HepG2 (cell line): ENCODE data around the gene ARHGAP9. TPM values are rescaled to one million over a fixed set of nuclear protein-coding genes. Genes with fewer than 3 reads are reported as not detected.
A peak's percentile ranks its signal among the peaks of the same experiment; 100 is the strongest.

Source experiments
- ATF2 ChIP-seq: sonication (generic); formaldehyde crosslinking; IDR thresholded peaks from 2 replicates; pipeline ENCODE4 v1.4.0; 2020; ENCODE audit warnings: missing genetic modification reagents
- ATF7 ChIP-seq, 2 experiments: fragments of 450-650 bp in 1 of 2; sonication (generic) in 1 of 2; formaldehyde crosslinking in 1 of 2; IDR thresholded peaks; 2 replicates each; pipeline versions ENCODE4 v1.4.0 to v1.6.1; 2016 to 2020; ENCODE audit warnings: antibody characterized with exemption in 1 of 2, mild to moderate bottlenecking in 1 of 2, missing genetic modification reagents in 1 of 2
- BCLAF1 ChIP-seq: fragments of 450-650 bp; IDR thresholded peaks from 2 replicates; pipeline ENCODE4 v1.6.1; 2017; ENCODE audit warnings: mild to moderate bottlenecking
- DPF2 ChIP-seq: sonication (generic); formaldehyde crosslinking; IDR thresholded peaks from 2 replicates; pipeline ENCODE4 v1.4.0; 2020; ENCODE audit warnings: mild to moderate bottlenecking, low read depth, missing genetic modification reagents, borderline replicate concordance
- DR1 ChIP-seq: sonication (generic); formaldehyde crosslinking; IDR thresholded peaks from 2 replicates; pipeline ENCODE4 v1.8.0; 2021; ENCODE audit warnings: mild to moderate bottlenecking, missing genetic modification reagents, inconsistent platforms
- E2F1 ChIP-seq: sonication (generic); formaldehyde crosslinking; IDR thresholded peaks from 2 replicates; pipeline ENCODE4 v1.5.0; 2020; ENCODE audit warnings: missing genetic modification reagents
- GATAD2A ChIP-seq: IDR thresholded peaks from 2 replicates; pipeline ENCODE4 v1.6.1; 2016
- HIVEP1 ChIP-seq: sonication (generic); formaldehyde crosslinking; IDR thresholded peaks from 2 replicates; pipeline ENCODE4 v1.4.0; 2020; ENCODE audit warnings: mild to moderate bottlenecking, missing genetic modification reagents
- KDM6A ChIP-seq: IDR thresholded peaks from 2 replicates; pipeline ENCODE4 v1.6.1; 2016; ENCODE audit warnings: low read depth
- LCORL ChIP-seq, 2 experiments: fragments of 450-650 bp in 1 of 2; sonication (generic) in 1 of 2; formaldehyde crosslinking in 1 of 2; IDR thresholded peaks; 2 replicates each; pipeline versions ENCODE4 v1.5.0 to v1.6.1; 2017 to 2020; ENCODE audit warnings: antibody characterized with exemption in 1 of 2, missing genetic modification reagents in 1 of 2
- MEF2D ChIP-seq: sonication (generic); formaldehyde crosslinking; IDR thresholded peaks from 2 replicates; pipeline ENCODE4 v1.5.1; 2020; ENCODE audit warnings: mild to moderate bottlenecking, missing genetic modification reagents
- MTA1 ChIP-seq: sonication (generic); formaldehyde crosslinking; IDR thresholded peaks from 2 replicates; pipeline ENCODE4 v1.4.0; 2020; ENCODE audit warnings: missing genetic modification reagents, mild to moderate bottlenecking, borderline replicate concordance
- PRMT3 ChIP-seq: sonication (generic); formaldehyde crosslinking; IDR thresholded peaks from 2 replicates; pipeline ENCODE4 v1.8.1; 2022; ENCODE audit warnings: low read depth, mild to moderate bottlenecking, moderate library complexity, missing genetic modification reagents, borderline replicate concordance
- RXRB ChIP-seq: IDR thresholded peaks from 2 replicates; pipeline ENCODE4 v1.6.1; 2016; ENCODE audit warnings: borderline replicate concordance, missing genetic modification reagents, missing compliant biosample characterization
- SSRP1 ChIP-seq: IDR thresholded peaks from 2 replicates; pipeline ENCODE4 v1.6.1; 2016; ENCODE audit warnings: control low read depth
- TMF1 ChIP-seq: sonication (generic); formaldehyde crosslinking; IDR thresholded peaks from 2 replicates; pipeline ENCODE4 v1.8.1; 2022; ENCODE audit warnings: low read depth, missing genetic modification reagents
- ZMYM4 ChIP-seq: sonication (generic); formaldehyde crosslinking; IDR thresholded peaks from 2 replicates; pipeline ENCODE4 v1.8.1; 2023; ENCODE audit warnings: mild to moderate bottlenecking, missing genetic modification reagents
- ZNF549 ChIP-seq: sonication (generic); formaldehyde crosslinking; IDR thresholded peaks from 2 replicates; pipeline ENCODE4 v1.5.0; 2020; ENCODE audit warnings: missing genetic modification reagents
- ZNF562 ChIP-seq: sonication (generic); formaldehyde crosslinking; IDR thresholded peaks from 2 replicates; pipeline ENCODE4 v1.8.0; 2022; ENCODE audit warnings: missing genetic modification reagents, borderline replicate concordance
- ZNF615 ChIP-seq: sonication (generic); formaldehyde crosslinking; IDR thresholded peaks from 2 replicates; pipeline ENCODE4 v1.5.0; 2020; ENCODE audit warnings: mild to moderate bottlenecking, missing genetic modification reagents, borderline replicate concordance
- ZNF792 ChIP-seq: IDR thresholded peaks from 2 replicates; pipeline ENCODE4 v1.6.1; 2016
- ZSCAN30 ChIP-seq: sonication (generic); formaldehyde crosslinking; IDR thresholded peaks from 2 replicates; pipeline ENCODE4 v1.5.0; 2020; ENCODE audit warnings: mild to moderate bottlenecking, missing genetic modification reagents
- polyA plus RNA-seq, 8 experiments: library from polyadenylated mRNA; depleted of rRNA in 3 of 8; stranded (reverse) in 7 of 8; unstranded in 1 of 8; fragments of >200 nt; fragmentation: Illumina TruSeq in 4 of 8; extraction: Trizol in 4 of 8; gene quantifications; 2 replicates each; pipeline versions ENCODE4 v1.2.1 to v1.2.3, GENCODE V29; 2011 to 2016; ENCODE audit warnings: low read depth in 4 of 8, missing spikeins in 1 of 8, mixed read lengths in 1 of 8; ENCODE audit not compliant: insufficient read depth in 1 of 8
- total RNA-seq, 5 experiments: library from RNA; depleted of rRNA; stranded (reverse); fragments of >200 nt; fragmentation: Illumina TruSeq; extraction: Trizol; gene quantifications; 2 replicates each; pipeline ENCODE4 v1.2.3, GENCODE V29; 2016; ENCODE audit warnings: low read depth in 1 of 5
- TF ChIP-seq, protein P1 (sequence below): sonication (generic); formaldehyde crosslinking; IDR thresholded peaks from 2 replicates; pipeline ENCODE4 v1.8.0; 2022; ENCODE audit warnings: low read depth, missing genetic modification reagents

Gene ARHGAP9
- total and polyA plus RNA-seq, 2 of the 13 experiments (the other 11 are each of a cell fraction or from before 2014, with no cell fraction given): 0.18 to 1.2 TPM

DNA sequence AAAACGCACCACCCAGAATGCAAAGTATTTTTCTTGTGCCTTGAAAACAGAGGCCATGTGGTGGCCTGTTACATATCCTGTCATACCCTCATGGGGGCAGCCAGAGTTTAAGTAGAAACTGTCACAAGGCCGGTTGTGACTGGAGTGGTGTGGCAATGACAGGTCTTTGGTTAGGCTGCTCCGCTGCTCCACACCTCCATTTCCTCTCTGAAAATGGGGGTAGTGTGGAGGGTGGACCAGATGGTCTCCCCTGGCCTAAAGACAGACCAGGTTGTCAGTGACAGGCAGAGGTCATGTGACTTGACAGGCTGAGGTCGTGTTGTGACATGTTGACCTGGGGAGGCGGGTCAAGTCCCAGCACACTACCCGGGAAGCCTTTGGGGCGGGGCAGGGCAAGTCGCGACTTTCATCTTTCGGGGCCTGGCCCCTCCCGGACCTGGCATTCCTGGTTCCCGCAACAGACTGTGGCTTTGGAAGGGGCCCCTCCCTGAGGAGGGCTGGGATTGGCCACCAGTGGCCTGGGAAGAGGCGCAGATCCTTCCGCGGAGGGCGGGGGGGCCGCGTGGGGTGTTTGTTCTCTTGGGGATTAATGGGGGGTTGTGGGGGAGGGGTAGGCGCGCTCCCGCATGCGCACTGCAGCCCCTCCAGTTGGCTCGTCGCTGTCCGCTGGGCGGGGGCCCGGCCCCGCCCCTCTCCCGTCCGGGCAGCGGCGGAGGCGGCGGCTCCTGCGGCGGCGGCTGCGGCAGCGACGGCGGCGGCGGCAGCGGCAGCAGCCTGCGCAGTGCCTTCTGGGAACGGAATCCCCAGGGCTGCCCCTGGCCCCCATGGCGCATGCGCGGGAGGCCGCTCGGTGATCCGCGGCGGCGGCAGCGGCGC, 42.6 kb upstream of the ARHGAP9 start, which contains the start of gene MBD6 (continued):
- TF ChIP-seq KDM6A (CRISPR knock-in tag) (0 out of 2 replicates have a peak, but pooled peaks have one; percentile 49), DR1 (CRISPR knock-in tag) (peak; percentile 35; the same call in 1 of the 2 replicates), ZNF549 (no peak), MEF2D (CRISPR knock-in tag) (peak; percentile 60; the same call in 1 of the 2 replicates), ZNF615 (CRISPR knock-in tag) (no peak), RXRB (CRISPR knock-in tag) (peak; percentile 59; the same call in 1 of the 2 replicates), ZSCAN30 (CRISPR knock-in tag) (no peak), ZNF562 (CRISPR knock-in tag) (no peak), E2F1 (CRISPR knock-in tag) (no peak), HIVEP1 (CRISPR knock-in tag) (peak; percentile 96), ZMYM4 (0 out of 2 replicates have a peak, but pooled peaks have one; percentile 39), GATAD2A (CRISPR knock-in tag) (peak; percentile 65; the same call in 1 of the 2 replicates), SSRP1 (0 out of 2 replicates have a peak, but pooled peaks have one; percentile 30), ZNF792 (CRISPR knock-in tag) (peak; percentile 26; the same call in 1 of the 2 replicates), ATF7 (IDR thresholded peaks at IDR 0.05) (no peak), ATF7 (CRISPR knock-in tag; IDR thresholded peaks at IDR 0.05) (peak; percentile 92), PRMT3 (CRISPR knock-in tag) (no peak), BCLAF1 (no peak), MTA1 (CRISPR knock-in tag) (peak; percentile 81; the same call in 1 of the 2 replicates), ATF2 (CRISPR knock-in tag) (0 out of 2 replicates have a peak, but pooled peaks have one; percentile 15), DPF2 (CRISPR knock-in tag) (peak; percentile 68; the same call in 1 of the 2 replicates), LCORL (IDR thresholded peaks at IDR 0.05) (no peak), LCORL (CRISPR knock-in tag; IDR thresholded peaks at IDR 0.05) (peak; percentile 88), TMF1 (CRISPR knock-in tag) (peak; percentile 65; the same call in 1 of the 2 replicates)
- TF ChIP-seq, protein P1, sequence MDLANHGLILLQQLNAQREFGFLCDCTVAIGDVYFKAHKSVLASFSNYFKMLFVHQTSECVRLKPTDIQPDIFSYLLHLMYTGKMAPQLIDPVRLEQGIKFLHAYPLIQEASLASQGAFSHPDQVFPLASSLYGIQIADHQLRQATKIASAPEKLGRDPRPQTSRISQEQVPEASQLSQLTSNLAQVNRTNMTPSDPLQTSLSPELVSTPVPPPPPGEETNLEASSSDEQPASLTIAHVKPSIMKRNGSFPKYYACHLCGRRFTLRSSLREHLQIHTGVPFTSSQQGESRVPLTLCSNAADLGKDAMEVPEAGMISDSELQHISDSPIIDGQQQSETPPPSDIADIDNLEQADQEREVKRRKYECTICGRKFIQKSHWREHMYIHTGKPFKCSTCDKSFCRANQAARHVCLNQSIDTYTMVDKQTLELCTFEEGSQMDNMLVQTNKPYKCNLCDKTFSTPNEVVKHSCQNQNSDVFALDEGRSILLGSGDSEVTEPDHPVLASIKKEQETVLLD (CRISPR knock-in tag): peak; percentile 98
